HPDE6-E6E7 (cell line): Measurements from ENCODE around the gene SUPT3H.

Experiments
- DNase-seq: peaks from one replicate; pipeline ENCODE4 v3.0.0; 2011; ENCODE audit warnings: missing footprints; ENCODE audit errors: extremely low spot score

SUPT3H gene

GRCh38 chr6:45118754-45119153 is 259.0 kb downstream of the SUPT3H start:
- DNase-seq, result no peak

GRCh38 chr6:45116714-45117410 is 260.9 kb downstream of the SUPT3H start:
- no peak for DNase-seq

DNA sequence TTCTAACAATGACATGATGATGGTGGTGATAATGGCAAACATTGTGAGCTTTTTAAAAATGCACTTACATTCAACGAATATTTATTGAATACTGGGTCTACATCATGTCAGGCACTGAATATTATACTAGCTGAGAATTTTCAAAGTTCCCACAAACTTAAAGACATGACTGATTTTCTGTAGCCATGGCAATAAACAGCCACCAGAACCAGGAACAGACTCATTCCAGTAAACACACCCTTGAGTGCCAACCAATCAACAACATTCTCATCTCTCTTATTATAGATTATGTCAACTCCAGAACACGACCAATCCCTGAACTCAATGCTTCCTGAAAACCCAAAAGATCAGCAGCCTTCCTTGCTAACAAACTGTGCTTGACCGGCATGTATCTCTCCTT is 262.0 kb downstream of the SUPT3H start:
- no peak for DNase-seq

GRCh38 chr6:45112711-45113110 is 265.0 kb downstream of the SUPT3H start:
- no peak for DNase-seq

GRCh38 chr6:45109551-45109950 is 268.2 kb downstream of the SUPT3H start:
- no peak for DNase-seq

DNA sequence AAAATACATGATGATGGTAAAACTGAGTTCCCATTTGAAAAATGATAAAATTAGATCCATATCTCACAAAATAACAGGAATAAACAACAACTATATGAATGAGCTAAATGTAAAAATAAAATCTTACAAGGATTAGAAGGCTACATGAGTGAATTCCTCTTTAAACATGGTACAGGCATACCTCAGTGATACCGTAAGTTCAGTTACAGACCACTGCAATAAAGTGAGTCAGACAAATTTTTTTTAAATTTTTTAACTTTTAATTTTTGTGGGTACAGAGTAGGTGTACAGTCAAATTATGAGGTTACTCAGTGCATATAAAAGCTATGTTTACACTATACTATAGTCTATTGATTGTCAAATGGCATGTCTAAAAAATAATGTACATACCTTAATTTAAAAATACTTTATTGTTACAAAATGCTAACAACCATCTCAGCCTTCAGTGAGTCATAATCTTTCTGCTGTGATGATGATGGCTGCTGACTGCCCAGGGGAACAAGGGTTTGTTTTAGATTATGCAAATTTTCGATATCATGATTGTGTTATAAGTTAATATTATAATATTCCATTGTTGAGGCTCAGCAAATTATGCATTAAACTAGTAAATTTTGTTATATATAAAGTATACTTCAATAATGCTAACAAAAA is 272.4 kb downstream of the SUPT3H start:
- DNase-seq, result no peak

GRCh38 chr6:45104429-45104828 is 273.3 kb downstream of the SUPT3H start:
- DNase-seq, result no peak

- DNase-seq, result no peak
Observed at GRCh38 chr6:45098256-45098655, 279.5 kb downstream of the SUPT3H start.

GRCh38 chr6:45094831-45095230 is 282.9 kb downstream of the SUPT3H start:
- no peak for DNase-seq

DNA sequence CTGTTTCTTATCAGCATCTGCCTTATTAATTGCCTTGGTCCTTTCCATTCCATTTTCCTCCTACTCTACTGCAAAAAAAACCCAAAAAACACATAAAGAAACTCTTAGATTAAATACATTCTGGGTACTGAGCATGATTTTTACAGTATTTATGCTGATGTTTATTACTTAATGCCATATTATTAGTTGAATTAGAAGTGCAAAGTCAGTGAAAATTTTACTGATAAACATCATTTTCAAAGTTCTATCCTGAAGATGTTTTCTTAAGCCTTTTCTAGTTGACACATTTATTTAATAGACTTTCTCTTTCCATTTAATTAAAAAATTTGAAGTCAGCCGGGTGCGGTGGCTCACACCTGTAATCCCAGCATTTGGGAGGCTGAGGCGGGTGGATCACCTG is 285.6 kb downstream of the SUPT3H start:
- DNase-seq, result no peak

- no peak for DNase-seq
Observed at GRCh38 chr6:45086360-45087084, 291.2 kb downstream of the SUPT3H start.

DNA sequence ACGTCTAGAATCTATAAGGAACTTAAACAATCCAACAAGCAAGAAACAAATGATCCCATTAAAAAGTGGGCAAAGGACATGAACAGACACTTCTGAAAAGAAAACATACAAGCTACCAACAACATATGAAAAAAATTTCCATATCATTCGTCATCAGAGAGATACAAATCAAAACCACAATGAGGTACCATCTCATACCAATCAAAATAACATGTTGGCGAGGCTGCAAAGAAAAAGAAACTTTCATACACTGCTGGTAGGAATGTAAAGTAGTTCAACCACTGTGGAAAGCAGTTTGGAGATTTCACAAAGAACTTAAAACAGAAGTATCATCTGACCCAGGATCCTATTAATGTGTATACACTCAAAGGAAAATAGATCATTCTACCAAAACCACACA is 293.5 kb downstream of the SUPT3H start:
- no peak for DNase-seq

- no peak for DNase-seq
Observed at GRCh38 chr6:45082091-45082490, 295.6 kb downstream of the SUPT3H start.

DNA sequence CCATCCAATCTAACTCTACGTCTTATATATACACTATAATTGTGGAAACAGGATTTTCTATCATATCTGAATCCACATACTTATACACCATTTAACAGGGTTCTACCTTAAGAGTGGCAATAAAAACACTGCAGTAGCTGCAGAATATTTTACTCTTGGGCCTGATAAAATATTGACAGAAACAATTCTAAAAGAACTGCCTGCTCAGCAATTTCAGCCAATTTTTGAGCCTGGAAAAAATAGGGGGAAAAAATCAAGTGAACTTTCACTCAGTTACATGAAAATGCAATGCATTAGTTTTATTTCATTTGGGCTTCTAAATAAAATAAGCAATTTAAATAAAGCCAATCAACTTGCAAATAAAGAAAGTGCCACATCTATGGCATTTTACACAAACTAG is 296.1 kb downstream of the SUPT3H start:
- DNase-seq, result no peak

- no peak for DNase-seq
Observed at GRCh38 chr6:45078432-45078831, 299.3 kb downstream of the SUPT3H start.

GRCh38 chr6:45076217-45076930 is 301.4 kb downstream of the SUPT3H start:
- DNase-seq, result no peak

DNA sequence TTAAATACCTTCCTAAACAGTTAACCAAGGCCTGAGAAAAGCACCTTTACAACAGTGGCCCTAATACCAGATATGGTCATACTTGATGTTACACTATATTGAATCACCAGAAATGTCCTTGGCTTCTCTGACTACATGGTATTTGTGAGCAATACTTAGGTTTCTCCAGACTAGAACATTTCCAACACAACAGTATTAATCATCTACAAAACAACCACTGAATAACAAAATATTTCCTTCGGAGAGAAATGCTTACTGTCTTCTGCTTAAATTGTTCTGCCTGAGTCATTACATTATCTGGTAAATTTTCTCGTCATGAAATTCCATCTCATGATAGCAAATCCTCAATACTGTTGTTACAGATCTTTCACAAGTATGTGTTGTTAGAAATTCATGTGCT is 302.5 kb downstream of the SUPT3H start:
- peak; percentile 19 for DNase-seq

GRCh38 chr6:45074439-45074838 is 303.3 kb downstream of the SUPT3H start:
- no peak for DNase-seq

DNA sequence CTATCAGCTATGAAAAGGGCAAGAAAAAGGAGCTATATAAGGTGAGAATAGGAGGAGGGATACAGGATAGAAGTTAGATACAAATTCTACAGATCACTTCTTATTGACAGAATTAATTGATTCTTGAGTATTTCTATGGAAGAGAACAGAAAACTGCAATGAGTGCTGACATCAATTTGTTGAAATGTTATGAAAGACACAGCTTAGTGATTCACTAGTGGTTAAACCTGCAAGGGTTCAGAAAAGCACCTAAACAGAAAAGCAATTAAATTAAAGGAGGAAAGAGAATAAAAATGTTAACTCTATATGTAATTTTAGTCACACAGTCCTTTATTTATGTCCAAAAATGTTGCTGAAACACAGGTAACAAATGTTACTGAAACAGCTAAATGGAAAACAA is 304.0 kb downstream of the SUPT3H start:
- DNase-seq, result no peak

DNA sequence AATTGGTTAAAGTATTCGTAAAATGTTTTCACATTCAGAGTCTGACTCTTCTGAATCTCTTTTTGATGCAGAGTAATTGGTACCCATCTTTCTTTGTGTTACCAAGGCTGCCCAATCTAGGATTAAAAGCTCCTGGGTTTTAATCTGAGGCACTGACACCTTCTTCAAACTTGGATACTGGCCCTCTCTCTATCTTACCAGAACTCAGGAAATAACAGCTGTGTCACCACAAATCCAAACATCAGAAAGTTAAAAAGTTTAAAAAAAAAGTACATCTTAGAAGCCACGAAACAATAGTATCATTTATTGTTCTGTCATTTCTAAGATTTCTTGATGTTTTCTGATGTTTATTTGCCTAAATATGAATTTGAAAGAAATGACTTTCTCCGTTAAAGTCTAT is 305.1 kb downstream of the SUPT3H start:
- DNase-seq, result no peak

GRCh38 chr6:45072016-45072415 is 305.7 kb downstream of the SUPT3H start:
- DNase-seq, result no peak

DNA sequence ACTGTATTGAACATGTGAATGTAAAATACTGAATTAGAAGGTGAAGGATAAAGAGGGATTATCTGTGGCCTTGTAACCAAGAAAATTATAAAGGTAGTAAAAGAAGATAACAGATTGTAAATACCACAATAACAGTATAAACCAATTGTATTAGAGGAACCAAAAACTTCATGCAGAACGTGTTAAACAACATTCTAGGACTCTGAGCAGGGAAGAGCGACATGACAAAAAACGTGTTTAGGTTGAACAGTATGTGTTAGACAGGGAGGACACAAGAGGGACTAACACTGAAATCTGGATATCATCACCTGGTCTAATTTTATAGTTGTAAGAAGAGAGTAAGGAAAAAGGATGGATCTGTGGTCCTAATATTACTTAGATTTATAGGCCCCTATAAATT is 308.6 kb downstream of the SUPT3H start:
- DNase-seq, result no peak
